Measurements from ENCODE around the gene YPEL2.

- TF ChIP-seq CTCF (IDR thresholded peaks at IDR 0.05) (no peak), ZFX (IDR thresholded peaks at IDR 0.05; ENCODE audit: borderline replicate concordance) (no peak)
Measured at GRCh38 chr17:59441464-59442096, 110.1 kb downstream of the YPEL2 start.
